GM19467 (cell line): Measurements from ENCODE around the gene PRKN.

Experiments used
- ATAC-seq: cut with Tn5 transposase; IDR thresholded peaks from one replicate; pipeline ENCODE4 v1.9.1; 2021; ENCODE audit warnings: mild to moderate bottlenecking, moderate library complexity; ENCODE audit not compliant: unreplicated experiment

Gene PRKN

DNA sequence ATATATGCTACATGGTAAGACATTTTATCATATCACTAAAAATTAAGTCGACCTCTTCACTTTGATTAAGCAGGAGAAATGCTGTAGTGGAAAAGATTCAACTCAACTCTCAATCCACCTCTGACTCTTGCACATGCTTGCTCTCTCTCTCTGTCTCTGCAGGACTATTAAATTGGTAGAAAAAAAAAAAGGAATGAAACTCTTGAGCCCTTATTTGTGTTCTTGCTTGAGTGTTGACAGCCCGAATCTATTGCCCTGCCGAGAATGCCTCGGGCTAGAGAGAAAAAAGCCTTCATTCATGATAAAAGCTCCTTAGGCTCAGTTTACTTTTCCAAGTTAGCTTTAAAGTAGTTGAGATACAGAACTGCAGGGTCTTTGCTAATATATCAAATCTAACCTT is 722.2 kb downstream of the PRKN start:
- no peak for ATAC-seq

GRCh38 chr6:161996783-161997182 is 730.8 kb downstream of the PRKN start:
- no peak for ATAC-seq

DNA sequence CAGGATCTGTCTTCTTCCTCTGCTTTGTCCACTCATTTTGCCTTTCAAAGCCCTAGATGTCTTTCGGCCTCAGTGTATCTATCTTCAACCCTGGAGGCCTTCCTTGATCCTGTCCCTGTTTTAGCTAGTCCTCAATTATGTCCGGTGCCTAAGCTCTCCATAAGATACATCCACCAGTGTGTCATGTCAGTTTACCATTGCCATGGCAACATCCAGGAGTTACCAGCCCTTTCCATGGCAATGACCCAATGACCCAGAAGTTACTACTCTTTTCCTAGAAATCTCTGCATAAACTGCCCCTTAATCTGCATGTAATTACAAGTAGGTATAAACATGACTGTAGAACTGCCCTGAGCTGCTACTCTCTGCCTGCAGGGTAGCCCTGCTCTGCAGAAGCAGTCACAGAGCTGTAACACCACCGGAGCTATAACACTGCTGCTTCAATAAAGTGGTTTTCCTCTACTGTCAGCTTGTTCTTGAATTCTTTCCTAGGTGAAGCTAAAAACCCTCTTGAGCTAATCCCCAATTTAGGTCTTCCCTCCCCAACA is 741.6 kb downstream of the PRKN start:
- ATAC-seq: no peak

DNA sequence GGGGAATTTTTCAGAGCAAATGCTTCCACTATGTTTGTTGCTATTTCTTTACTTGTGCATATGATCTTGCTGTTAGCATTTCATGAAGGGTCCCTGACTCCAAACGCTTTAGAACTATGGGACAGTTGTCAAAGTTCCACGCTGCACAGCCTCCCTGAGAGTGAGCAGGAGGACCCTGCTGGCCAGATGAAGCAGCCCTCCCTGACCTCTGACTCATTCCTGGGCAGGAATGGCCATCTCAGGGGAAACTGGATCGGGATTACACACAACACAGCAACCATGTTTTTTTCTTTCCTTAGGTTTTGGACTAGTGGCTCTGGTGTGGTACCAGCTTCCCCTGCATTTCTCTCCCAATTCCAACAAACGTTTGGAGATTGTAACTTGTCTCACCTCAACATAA is 742.9 kb downstream of the PRKN start:
- no peak for ATAC-seq

GRCh38 chr6:161976553-161976952 is 751.0 kb downstream of the PRKN start:
- no peak for ATAC-seq

DNA sequence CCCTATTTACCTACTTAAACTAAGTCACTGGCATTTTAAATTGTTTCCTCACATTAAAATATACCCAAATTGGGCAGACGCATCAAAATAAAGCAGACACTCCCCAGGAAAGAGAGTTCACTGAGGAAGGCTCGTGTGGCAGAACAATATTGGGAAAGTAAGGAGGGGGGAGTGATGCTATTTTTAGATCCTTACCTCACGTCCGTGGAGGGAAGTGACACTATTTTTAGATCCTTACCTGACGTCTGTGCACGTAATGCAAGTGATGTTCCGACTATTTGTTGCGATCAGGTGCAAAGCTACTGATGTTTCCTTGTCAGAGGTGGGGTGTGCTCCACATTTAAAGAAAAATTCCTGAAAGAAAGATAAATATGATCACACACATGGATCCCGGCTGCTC is 754.5 kb downstream of the PRKN start:
- no peak for ATAC-seq

DNA sequence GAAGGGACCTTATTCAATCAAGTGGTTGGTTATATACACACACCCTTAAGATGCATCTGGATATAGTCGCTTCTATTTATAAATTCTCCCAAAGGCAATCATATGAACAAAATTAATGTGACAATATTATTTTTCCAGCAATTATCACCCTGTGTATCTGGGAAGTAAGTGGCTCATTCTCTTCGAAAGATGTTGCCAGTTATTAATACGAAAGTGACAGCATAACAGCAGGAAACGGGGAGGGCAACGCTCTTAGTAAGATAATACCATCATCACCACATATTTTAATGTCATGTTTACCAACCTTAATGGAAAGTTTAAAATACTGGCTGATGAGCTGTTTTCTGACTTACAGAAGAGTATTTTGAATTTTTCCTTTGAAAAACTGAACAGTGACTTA is 756.5 kb downstream of the PRKN start:
- no peak for ATAC-seq

DNA sequence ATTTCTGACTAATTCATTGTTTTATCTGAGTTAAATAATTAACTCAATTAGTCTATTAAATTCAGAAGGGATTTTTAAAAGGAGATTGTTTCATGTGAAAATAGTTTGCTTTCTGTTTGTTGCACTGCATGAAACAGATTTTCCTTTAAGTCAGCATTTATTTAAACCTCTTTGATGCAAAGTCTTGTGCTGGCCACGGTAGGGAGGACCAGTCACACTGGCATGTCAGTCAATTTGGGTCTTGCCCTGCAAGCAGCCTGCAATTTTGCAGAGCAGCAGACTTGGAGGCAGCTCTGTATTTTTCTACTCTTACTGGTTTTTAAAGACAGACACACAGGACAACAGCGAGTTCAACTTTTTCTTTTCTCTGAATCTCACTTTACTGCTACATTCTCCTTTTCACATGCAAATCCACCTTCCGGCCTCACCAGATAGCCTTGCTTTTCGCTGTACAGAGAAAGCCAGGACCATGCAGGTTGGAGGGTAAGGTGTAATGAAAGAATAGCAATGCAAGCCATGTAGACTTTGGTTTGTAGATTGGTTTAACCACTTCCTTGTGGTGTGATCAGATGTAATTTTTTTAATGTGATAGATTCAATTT is 763.8 kb downstream of the PRKN start:
- ATAC-seq: no peak

- no peak for ATAC-seq
Measured at GRCh38 chr6:161963181-161963580, 764.4 kb downstream of the PRKN start.

DNA sequence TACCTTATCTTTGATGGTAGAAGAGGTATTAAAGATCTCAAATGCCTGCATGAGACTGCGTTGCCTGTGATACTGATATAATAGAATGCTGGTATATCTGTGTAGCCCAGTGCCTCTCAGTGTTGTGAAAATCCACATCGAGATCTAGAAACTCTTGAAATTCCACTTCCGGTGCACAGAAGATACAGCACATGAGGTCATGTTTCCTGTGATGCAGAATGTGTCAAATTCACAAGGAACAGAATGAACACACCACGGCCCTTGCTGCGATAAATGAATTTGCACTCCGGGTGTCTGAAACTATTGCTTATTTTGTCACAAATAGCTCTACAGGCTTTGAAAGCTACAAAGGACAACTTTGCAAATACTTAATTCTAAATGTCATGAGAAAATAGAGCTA is 765.8 kb downstream of the PRKN start:
- ATAC-seq: no peak

DNA sequence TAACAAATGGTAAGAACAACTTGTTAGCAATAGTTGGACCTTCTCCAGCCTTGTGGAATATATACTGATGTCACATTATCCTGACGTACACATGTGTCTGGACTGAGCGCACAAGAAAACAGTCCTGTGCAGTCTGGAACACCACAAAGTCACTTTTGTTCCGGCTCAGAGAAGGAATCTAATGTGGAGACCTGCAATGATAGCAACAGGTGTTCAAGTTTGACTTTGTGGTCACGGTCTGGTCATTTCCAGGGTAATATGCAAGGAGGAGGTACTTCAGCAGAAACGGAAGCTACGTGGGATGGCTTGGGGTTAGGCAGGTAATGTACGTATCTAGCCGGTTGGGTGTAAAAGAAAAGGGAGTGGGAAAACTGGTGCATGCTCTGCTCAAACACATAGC is 766.5 kb downstream of the PRKN start:
- no peak for ATAC-seq

DNA sequence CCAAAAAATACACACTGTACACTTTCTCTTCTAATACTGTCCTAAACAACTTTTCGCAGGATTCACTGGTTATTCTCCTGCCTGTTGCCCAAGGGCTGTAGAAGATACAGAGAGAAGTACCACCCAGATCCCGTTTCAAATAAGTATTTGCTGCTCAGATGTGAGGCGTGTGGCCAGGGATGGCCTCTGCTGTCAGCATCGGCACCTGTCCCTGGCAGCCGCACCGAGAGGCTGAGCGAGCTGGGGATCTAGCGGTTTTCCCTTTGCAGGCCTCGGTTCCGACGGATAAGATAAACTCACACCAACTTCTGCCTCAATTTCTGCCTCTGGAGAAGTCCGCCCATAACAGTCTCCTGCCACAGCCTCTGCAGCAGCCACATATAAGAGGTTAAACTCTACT is 768.5 kb downstream of the PRKN start:
- ATAC-seq: no peak

- ATAC-seq: no peak
Measured at GRCh38 chr6:161956082-161956481, 771.5 kb downstream of the PRKN start.

DNA sequence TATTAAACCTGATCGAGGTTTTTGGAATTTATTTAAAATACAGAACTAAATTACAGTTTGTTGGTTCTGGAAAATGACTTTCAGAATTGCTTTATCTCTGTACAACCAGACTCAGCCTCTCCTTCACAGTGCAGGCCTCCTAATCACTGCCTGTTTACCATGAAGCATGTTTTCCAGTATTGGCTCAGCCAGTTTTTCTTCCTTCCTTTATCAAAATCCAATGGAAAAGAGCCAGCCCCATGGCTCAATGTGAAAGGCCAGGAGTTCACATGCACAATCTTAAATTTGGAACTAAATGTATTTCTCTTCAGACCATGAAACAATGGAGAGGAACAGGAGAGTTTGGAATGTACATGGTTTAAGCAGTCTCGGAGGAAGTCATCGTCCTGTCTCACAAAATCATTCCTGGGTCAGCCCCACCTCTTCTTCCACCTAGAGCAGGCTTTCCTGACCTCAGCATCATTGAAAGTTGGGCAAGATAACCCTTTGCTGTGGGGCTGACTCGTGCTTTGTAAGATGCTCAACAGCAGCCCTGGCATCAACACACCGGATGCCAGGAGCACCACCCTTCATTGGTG is 772.8 kb downstream of the PRKN start:
- no peak for ATAC-seq

DNA sequence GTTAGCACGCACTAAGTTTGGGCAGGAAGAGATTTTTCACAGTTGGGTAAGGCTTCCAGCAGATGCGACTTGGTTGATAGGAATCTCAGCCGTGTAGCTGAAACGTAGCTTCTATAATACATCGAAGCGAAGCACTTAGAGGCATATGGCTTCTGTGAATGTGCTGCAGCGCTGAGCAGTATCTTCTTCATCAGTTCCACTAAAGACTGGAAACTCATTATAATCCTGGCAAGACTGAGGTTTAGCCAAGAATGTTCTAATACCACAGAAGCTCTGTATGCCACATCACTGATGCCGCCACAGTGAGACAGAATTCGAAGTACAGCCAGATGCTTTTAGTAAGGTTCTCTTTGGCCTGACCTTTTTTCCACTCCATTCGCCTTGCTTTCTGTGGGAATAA is 773.5 kb downstream of the PRKN start:
- no peak for ATAC-seq

- ATAC-seq: no peak
Measured at GRCh38 chr6:161951126-161951525, 776.4 kb downstream of the PRKN start.

- no peak for ATAC-seq
Measured at GRCh38 chr6:161949531-161949930, 778.0 kb downstream of the PRKN start.

GRCh38 chr6:161948462-161948861 is 779.1 kb downstream of the PRKN start:
- no peak for ATAC-seq

GRCh38 chr6:161947371-161947770 is 780.2 kb downstream of the PRKN start:
- ATAC-seq: no peak

- no peak for ATAC-seq
Measured at GRCh38 chr6:161946461-161946860, 781.1 kb downstream of the PRKN start.

- no peak for ATAC-seq
Measured at GRCh38 chr6:161943561-161943960, 784.0 kb downstream of the PRKN start.

GRCh38 chr6:161941565-161941964 is 786.0 kb downstream of the PRKN start:
- no peak for ATAC-seq

- no peak for ATAC-seq
Measured at GRCh38 chr6:161940519-161940918, 787.0 kb downstream of the PRKN start.
